K562 (cell line): Measurements from ENCODE around the gene PPP1R14D. TPM values are rescaled to one million over a fixed set of nuclear protein-coding genes. Genes with fewer than 3 reads are reported as not detected.
A peak's percentile ranks its signal among the peaks of the same experiment; 100 is the strongest.

Experiments
- BCOR ChIP-seq: fragments of 450-650 bp; IDR thresholded peaks from 2 replicates; pipeline ENCODE4 v1.6.1; 2016
- ESRRA ChIP-seq: fragments of 450-650 bp; IDR thresholded peaks from 2 replicates; pipeline ENCODE4 v1.6.1; 2014; ENCODE audit warnings: low read depth, mild to moderate bottlenecking, moderate library complexity, borderline replicate concordance
- GTF2F1 ChIP-seq: IDR thresholded peaks from 2 replicates; pipeline ENCODE4 v1.6.1; 2011; ENCODE audit warnings: low read depth, low read length, improper control_type of control experiment
- LCOR ChIP-seq: sonication (generic); formaldehyde crosslinking; IDR thresholded peaks from 2 replicates; pipeline ENCODE4 v1.8.0; 2022; ENCODE audit warnings: mild to moderate bottlenecking, missing genetic modification reagents
- MAFG ChIP-seq: fragments of 450-650 bp; conservative IDR thresholded peaks from 2 replicates; pipeline ENCODE4 v1.6.1; 2016; ENCODE audit warnings: missing genetic modification characterization, missing compliant biosample characterization
- POLR2AphosphoS2 ChIP-seq: IDR thresholded peaks from 2 replicates; pipeline ENCODE4 v1.6.1; 2012; ENCODE audit warnings: low read length, improper control_type of control experiment
- ZEB2 ChIP-seq: fragments of 450-650 bp; IDR thresholded peaks from 2 replicates; pipeline ENCODE4 v1.6.1; 2016
- ZFPM2 ChIP-seq: fragments of 250-450 bp; sonication (Bioruptor Pico); IDR thresholded peaks from 2 replicates; pipeline ENCODE4 v1.5.1; 2022; ENCODE audit warnings: mild to moderate bottlenecking
- ZNF239 ChIP-seq: fragments of 250-450 bp; sonication (Bioruptor Pico); IDR thresholded peaks from 2 replicates; pipeline ENCODE4 v1.4.0; 2020; ENCODE audit warnings: mild to moderate bottlenecking
- ZNF445 ChIP-seq: fragments of 250-450 bp; sonication (Bioruptor Pico); IDR thresholded peaks from 2 replicates; pipeline ENCODE4 v1.4.0; 2020; ENCODE audit warnings: low read depth, mild to moderate bottlenecking, moderate library complexity
- polyA plus RNA-seq, 8 experiments: library from polyadenylated mRNA; depleted of rRNA in 4 of 8; stranded (reverse) in 5 of 8; unstranded in 3 of 8; fragments of >200 nt; fragmentation: Nextera tagmentation in 2 of 8; fragmentation: Illumina TruSeq in 1 of 8; extraction: Ambion mirVana in 2 of 8; extraction: Trizol in 1 of 8; gene quantifications; 2 replicates each; pipeline versions ENCODE4 v1.2.1 to v1.2.3, GENCODE V29; 2011 to 2014; ENCODE audit warnings: inconsistent platforms in 1 of 8, missing spikeins in 1 of 8
- total RNA-seq, 7 experiments: library from RNA; depleted of rRNA in 6 of 7; stranded (reverse); fragments of >200 nt in 6 of 7; fragmentation: Illumina TruSeq in 2 of 7; extraction: Trizol in 2 of 7; gene quantifications; 2 replicates each; pipeline versions ENCODE4 v1.2.1 to v1.2.3, GENCODE V29; 2011 to 2021; ENCODE audit warnings: low replicate concordance in 1 of 7
- TF ChIP-seq, protein P1 (sequence below): sonication (generic); formaldehyde crosslinking; IDR thresholded peaks from 2 replicates; pipeline ENCODE4 v1.8.1; 2023; ENCODE audit warnings: missing genetic modification reagents, mild to moderate bottlenecking, borderline replicate concordance
- TF ChIP-seq, protein P2 (sequence below): fragments of 450-650 bp; conservative IDR thresholded peaks from 2 replicates; pipeline ENCODE4 v1.6.1; 2016; ENCODE audit warnings: missing genetic modification characterization, low read depth, mild to moderate bottlenecking, control low read depth, missing compliant biosample characterization

PPP1R14D gene
- total and polyA plus RNA-seq, 9 of the 15 experiments (the other 6 are each of a cell fraction or from before 2014, with no cell fraction given), result 0.11 to 0.18 TPM; not detected in 7

DNA sequence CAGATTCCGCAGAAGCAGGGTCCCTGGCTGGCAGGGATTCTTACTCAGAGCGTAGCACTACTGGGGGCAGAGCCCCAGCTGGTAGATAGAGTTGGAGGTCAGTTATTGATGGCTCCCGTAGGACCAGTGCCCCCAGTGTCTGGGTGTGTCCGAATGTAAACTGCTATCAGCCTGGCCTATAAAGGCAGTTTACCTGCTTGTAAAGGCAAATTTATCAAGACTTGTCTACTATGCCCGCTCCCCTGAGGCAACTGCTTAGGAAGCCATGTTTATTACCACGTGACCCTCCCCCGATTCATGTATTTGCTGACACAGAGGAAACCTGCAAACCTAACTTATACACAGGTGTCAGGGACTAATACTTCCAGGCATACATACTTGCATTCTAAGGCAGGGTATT is 607 bp upstream of the PPP1R14D start (continued):
- TF ChIP-seq, protein P1, sequence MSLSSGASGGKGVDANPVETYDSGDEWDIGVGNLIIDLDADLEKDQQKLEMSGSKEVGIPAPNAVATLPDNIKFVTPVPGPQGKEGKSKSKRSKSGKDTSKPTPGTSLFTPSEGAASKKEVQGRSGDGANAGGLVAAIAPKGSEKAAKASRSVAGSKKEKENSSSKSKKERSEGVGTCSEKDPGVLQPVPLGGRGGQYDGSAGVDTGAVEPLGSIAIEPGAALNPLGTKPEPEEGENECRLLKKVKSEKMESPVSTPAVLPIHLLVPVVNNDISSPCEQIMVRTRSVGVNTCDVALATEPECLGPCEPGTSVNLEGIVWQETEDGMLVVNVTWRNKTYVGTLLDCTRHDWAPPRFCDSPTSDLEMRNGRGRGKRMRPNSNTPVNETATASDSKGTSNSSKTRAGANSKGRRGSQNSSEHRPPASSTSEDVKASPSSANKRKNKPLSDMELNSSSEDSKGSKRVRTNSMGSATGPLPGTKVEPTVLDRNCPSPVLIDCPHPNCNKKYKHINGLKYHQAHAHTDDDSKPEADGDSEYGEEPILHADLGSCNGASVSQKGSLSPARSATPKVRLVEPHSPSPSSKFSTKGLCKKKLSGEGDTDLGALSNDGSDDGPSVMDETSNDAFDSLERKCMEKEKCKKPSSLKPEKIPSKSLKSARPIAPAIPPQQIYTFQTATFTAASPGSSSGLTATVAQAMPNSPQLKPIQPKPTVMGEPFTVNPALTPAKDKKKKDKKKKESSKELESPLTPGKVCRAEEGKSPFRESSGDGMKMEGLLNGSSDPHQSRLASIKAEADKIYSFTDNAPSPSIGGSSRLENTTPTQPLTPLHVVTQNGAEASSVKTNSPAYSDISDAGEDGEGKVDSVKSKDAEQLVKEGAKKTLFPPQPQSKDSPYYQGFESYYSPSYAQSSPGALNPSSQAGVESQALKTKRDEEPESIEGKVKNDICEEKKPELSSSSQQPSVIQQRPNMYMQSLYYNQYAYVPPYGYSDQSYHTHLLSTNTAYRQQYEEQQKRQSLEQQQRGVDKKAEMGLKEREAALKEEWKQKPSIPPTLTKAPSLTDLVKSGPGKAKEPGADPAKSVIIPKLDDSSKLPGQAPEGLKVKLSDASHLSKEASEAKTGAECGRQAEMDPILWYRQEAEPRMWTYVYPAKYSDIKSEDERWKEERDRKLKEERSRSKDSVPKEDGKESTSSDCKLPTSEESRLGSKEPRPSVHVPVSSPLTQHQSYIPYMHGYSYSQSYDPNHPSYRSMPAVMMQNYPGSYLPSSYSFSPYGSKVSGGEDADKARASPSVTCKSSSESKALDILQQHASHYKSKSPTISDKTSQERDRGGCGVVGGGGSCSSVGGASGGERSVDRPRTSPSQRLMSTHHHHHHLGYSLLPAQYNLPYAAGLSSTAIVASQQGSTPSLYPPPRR, result no peak
- TF ChIP-seq GTF2F1, result no peak
- no peak for TF ChIP-seq POLR2AphosphoS2
- TF ChIP-seq ZFPM2 (CRISPR knock-in tag), result no peak
- TF ChIP-seq ZNF239 (CRISPR knock-in tag), result no peak
- TF ChIP-seq, protein P2, sequence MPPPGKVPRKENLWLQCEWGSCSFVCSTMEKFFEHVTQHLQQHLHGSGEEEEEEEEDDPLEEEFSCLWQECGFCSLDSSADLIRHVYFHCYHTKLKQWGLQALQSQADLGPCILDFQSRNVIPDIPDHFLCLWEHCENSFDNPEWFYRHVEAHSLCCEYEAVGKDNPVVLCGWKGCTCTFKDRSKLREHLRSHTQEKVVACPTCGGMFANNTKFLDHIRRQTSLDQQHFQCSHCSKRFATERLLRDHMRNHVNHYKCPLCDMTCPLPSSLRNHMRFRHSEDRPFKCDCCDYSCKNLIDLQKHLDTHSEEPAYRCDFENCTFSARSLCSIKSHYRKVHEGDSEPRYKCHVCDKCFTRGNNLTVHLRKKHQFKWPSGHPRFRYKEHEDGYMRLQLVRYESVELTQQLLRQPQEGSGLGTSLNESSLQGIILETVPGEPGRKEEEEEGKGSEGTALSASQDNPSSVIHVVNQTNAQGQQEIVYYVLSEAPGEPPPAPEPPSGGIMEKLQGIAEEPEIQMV (tag), result no peak
- TF ChIP-seq ESRRA, result no peak
- no peak for TF ChIP-seq BCOR
- TF ChIP-seq LCOR, result no peak
- no peak for TF ChIP-seq ZEB2
- no peak for TF ChIP-seq ZNF445
- peak; percentile 75 for TF ChIP-seq MAFG
